HG03095 (cell line): Measurements from ENCODE around the gene GABBR2.

Experiments used
- ATAC-seq: cut with Tn5 transposase; IDR thresholded peaks from one replicate; pipeline ENCODE4 v1.9.1; 2021; ENCODE audit warnings: moderate library complexity; ENCODE audit not compliant: unreplicated experiment

The GABBR2 gene

DNA sequence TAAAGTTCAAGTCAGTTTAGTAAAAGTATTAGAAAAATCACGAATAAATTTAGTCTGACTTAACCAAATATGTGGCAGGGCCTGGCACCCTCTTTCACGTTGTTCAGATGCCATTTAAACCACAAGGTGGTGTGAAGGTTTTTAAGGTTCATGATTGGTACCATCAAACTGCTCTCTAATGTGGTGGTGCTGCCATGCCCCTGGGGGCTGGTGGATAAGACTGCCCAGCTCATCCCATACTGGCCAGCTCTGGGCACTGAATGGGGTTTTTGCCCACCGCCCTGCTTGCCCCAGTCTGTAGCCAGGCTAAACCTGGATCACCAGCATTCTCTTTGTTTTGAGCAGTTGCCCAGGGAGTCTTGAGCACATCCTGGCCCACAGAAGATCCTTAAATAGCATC lies 159.3 kb downstream of the GABBR2 start:
- ATAC-seq = no peak

DNA sequence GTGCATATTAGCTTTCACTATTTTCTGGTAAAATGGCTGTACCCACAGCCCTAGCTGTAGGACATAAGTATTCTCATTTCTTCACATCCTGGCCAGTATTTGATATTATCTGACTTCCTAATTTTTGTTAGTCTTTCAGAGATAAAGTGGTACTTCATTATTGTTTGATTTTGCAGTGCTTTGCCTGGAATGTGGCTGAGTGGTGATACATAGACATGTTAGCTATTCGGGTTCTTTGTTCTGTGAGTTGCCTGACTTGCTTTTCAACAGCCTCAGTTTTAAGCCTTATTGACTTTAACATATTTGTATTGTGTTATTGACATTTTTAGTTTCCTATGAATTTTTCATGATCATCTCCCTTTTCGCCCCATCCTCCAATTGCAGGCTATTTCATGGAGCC lies 161.1 kb downstream of the GABBR2 start:
- ATAC-seq = no peak

DNA sequence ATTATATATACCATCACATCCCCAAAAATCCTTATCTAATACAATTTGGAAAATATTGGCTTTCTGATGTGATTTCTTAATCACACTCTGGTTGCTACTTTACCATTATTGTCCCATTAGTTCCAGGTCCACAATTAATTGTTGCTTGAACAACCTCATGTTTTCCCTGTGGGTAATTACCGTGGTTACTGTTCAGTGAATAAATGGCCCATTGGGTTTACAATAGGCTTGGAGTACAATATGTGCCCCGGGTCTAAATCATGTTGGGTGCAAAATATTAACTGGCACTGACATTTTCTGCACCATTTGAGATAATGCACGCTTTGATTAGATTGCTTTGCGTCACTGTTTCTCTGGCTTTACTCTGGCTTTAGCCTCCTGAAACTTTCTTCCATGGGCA lies 163.7 kb downstream of the GABBR2 start:
- no peak for ATAC-seq

DNA sequence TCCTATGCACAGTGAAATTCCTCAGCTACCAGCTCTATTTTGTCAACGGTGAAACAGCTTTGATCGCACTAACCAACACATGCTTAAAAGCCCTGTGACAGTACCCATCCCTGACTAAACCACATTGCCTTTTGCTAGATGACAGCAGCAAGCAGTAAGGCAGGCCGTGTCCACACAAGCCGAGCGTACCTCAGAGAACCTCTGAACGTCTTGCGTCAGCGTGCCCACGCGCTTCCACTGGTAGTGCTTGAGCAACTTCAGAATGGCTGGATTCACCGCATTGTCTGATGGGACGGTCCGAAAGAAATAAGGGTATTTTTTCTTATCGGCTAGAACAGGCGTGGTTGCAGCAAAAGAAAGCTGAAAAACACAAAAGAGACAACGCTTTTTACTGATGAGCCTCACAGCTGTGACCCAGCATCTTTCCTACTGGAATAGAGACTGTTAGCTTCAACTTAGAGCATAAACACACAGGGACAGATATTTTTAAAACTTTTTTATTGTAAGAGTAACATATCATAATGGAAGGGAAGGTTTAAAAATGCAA lies 167.0 kb downstream of the GABBR2 start:
- no peak for ATAC-seq

DNA sequence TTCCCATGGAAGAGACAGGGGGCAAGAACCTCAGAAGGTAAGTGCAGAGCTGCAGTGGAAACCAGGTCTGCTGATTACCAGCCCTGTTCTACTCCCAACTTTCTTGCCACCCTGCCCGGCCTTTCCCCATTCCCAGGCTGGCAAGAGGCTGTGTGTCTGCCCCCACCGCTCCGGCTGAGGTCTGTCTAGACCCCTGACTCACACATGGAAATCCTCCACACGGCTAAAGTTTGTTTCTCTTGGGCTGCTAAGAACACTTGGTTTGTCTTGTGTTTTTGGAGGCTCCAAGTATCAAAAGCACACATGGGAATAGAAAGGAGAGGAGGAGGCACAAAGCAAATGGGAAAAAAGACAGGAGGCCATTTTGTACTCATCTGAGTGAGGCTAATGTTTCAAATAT lies 168.3 kb downstream of the GABBR2 start:
- ATAC-seq = no peak

DNA sequence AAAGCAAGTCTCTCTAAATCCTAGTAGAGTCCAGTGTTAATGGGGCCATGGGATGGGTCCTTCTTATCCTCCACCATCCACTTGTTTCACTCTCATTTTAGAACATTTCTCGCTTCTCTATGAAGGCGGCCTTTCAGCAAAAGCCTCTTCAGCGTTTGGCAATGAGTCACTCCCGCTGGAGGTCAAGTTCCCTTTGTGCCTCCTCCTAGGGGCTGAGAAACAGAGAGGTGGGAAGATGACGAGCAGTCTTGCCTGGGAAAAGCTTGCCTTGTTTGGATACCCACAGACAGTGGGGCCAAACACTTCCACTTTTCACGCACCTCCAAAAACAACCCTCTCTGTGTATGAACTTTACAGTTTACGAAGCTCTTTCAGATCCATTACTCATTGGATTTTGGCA lies 168.8 kb downstream of the GABBR2 start:
- ATAC-seq = no peak

DNA sequence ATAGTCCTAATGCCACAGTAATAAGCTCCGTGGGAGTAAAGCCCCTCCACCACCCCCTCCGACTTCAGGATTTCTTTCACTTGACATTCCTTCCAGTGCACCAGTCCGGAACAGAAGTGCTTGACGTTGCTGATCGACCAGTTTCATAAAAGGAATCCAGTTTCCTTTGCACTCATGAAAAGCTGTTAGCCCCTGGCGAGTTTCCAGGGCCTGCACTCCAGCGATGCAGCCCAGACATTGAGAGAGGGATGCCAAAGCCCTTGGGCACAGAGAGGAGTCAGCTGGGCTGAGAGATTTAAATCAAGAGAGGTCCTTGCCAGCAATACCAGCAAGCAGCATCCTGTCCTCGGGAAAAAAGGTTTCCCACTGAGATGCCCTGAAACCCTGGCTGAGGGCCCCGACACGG lies 170.1 kb downstream of the GABBR2 start:
- no peak for ATAC-seq

DNA sequence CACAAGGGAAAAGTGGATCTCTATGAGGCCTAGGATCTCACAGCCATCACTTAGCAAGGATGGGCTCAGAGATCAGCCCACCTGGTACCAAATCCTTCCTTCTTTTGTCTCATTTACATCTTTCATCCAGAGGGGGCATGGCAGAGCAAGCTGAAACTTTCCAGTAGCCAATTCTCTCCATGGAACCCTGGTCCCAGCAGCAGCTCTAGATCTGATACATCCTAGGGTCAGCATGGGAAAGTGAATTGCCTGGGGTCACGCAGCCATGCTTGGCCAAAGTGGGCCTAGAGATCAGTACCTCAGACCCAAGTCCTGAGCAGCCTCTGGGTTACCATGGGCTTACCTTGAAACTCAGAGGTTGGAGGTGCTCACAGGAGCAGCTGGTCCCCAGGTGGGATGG lies 170.5 kb downstream of the GABBR2 start:
- no peak for ATAC-seq

DNA sequence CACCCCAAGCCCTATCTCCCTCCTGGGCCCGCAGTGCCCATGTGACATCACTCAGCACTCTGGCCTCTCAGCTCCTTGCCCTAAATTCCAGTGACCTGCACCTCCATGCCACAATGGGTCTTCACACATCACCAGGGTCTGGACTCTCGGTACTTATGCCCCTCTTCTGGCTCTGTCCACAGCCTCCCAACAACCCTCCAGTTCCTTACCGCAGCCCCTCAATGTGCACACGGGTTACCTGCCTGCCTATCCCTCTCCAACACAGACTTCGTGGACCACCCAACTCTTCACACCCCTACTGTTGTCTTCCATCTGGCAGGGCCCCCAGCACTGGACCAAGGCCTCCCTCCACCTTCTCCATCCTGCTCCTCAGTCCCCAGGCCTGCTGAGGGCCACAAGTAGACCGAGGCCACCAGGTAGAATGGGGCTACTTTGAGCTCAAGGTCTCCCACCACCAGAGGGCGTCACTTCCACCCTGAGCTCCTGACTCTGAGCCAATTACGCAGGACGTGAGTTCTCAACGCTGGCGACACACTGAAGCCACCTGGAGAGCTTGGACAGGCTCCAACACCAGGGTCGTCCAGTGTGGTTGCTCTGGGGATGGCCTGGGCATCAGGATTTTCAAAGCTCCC lies 172.1 kb downstream of the GABBR2 start:
- no peak for ATAC-seq

DNA sequence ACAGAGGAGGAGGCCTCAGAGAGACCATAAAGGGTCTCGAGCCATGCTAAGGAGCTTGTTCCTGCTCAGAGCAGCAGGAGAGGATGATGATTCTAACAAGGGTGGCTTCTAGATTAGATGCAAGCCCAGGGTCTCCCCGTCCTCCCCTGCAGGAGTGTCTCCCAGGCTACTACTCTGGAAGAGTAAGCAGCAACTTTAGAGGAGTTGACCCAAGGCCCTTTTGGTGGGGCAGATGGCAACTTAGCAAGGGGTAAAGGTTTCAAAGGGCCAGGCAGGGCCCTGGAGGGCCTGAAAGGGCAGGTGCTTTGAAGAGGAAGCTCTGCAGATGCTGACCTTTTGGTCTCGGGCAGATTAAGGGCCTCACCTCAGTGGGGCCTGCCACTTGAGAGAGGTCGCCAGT lies 174.9 kb downstream of the GABBR2 start:
- ATAC-seq = no peak

DNA sequence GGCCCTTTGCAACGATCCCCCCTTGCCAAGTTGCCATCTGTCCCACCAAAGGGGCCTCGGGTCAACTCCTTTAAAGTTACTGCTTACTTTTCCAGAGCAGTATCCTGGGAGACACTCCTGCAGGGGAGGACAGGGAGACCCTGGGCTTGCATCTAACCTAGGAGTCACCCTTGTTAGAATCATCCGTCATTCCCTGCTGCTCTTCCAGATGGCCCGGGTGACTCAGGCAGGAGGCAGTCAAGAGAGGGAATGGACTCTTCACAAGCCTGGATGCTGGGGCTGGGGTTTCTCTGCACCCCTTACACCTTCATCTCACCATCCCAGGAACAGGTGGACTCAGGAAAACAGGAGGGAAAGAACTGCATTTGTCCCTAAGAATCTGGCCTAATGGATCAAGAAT lies 175.6 kb downstream of the GABBR2 start:
- ATAC-seq = no peak

DNA sequence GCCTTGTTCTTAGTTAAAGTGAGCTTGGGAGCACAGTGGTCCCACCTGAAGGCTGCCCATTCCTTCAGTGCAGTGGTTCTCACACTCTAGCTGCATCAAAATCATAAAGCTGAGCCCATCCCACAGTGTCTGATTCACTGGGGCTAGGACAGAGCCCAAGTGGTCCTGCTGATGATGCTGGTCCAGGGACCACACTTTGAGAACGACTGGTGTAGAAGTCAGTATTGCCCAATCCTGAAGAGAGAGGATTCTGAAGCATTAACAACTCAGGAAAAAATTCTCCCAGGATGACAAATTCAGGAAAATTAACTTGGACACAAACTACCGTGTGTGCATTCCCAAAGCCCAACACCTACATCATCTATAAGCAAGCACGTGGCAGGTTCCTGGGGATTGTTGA lies 176.2 kb downstream of the GABBR2 start:
- no peak for ATAC-seq

DNA sequence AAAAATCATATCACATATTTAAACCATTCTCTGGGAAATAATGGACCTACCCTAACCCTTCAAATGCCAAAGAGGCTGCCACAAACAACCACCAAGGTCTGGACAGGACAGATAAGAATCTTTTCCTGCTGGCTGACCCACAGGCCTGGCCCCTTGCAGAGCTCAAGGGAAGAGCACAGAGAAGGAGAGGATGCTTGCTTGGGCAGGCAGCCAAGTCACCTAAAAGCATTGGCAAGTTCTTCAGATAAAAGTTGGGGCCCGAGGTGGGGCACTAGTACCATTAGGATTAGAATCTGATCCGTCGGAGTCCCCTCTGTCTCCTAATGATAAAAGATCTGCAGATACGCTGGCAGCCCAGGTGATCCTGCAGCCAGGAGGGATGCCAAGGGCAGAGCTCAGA lies 176.6 kb downstream of the GABBR2 start:
- ATAC-seq = no peak

DNA sequence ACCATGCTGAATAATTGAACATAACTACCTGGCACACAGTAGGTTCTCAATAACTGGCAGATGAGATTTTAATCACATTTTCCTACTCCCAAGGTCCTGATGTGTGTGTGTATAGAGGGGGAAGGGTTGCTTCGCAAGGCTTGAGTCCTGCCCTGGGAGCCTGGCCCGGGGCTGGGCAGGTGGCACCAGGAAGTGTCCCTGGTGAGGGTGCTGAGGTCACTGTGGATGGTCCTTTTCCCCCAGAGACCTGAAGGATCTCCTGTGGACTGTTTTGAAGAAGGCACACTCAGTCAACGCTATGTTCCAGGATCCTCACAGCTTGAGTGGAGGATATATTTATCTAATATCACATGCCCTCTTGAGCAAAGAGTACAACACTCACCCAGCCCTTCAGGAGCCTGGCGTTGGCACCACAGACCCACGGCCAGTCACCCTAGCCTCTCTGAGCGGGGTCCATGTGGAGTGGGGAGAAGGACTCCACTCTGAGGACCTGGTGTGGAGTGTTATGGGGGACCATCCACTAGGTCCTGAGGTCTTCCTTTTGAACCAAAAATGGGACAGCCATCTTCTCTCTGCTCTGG lies 177.8 kb downstream of the GABBR2 start:
- ATAC-seq = no peak

DNA sequence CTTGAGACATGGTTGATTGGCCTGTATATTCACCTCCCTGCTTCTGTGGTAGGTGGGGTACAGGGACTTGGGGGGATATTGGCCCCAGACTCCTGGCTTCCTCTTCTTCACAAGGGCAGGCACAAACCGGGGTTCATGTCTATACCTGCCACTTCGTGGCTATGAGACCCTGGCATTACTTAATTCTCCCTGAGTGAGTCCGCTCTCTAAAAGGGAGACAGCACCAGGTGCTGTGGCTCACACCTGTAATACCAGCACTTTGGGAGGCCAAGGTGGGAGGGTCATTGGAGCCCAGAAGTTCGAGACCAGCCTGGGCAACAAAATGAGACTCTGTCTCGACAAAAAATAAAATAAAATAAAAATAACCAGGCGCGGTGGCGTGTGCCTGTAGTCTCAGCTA lies 178.5 kb downstream of the GABBR2 start:
- ATAC-seq = no peak

DNA sequence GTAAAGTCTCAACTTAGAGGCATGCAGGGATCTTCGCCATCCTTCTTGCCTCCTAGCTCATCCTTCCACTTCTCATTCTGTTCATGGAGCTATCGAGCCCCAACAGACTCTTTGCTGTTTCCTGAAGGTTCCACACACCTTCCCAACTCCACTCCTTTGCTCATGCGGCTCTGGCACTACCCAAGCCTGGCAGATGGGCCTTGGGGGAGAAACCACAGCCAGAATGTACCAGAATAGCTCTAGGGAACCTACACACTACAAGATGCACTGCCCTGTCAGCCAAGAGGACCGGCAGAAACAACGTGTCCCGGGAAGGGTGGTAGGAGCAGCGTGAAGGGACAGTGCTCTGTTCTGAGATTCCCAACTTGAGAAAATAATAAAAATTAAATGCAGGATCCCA lies 178.9 kb downstream of the GABBR2 start:
- no peak for ATAC-seq

DNA sequence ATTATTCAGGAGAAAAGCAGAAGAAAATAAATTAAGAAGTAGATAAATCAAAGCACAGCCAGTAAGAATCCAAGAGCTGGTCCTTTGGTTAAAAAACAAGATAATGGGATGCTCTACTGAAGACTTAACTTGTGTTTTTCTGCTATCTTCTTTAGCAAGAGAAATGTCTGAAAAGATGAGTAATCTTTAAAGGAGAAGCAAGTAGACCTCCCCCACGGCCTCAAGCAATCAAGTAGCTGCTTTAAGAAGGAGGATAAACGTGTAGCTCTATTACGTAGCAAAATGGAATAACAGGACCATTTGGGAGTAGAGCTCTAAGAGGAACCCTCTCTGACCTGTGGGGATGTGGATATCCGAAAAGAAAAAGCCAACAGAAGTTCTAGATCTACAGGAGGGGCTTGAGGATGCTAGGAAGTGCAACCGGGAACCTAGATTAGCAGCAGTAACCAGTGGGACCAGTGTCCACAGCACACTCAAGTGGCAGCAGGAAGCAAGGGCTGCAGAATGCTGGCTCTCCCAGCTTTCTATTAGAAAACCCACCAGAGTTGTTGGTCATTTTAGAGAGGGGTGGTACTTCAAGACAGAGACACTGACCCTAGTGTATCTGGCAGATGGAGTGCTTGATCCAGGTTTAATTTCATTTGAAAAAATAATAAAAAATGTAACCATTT lies 185.4 kb downstream of the GABBR2 start:
- no peak for ATAC-seq

DNA sequence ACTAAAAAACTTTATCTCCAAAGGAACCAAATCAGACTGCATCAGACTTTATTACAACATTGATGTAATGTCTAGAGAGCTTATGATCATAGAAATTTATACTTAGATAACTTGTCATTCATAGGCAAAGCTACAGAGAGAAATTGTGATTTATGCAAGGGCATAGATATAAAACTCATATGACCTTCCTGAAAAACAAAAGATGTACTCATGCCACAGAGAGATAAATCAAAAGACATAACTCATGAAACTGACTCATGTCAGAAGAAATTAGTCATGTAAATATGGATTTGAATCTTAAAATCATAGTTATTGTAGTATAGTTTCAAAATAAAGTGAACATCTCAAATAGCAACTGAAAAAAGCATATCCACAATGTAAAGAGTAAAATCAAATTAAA lies 186.2 kb downstream of the GABBR2 start:
- ATAC-seq = no peak

DNA sequence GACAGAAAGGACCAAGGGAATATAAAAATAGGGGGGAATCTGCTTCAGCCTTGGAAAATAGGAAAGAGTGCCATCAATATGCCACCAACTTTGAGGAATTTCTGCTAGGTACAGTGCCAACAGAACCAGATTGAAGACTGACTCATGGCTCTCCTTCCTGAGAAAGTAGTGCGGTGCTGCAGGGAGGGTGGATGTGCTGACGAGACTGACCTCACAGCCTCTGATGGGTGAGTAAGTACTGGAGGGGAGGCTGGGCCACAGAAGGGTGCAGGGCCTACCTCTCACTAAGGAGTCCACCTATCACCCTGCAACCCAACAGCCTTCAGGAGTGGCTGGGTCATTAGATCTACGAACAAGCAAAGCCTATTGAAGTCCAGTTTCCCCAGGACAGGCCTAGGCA lies 187.6 kb downstream of the GABBR2 start:
- no peak for ATAC-seq

DNA sequence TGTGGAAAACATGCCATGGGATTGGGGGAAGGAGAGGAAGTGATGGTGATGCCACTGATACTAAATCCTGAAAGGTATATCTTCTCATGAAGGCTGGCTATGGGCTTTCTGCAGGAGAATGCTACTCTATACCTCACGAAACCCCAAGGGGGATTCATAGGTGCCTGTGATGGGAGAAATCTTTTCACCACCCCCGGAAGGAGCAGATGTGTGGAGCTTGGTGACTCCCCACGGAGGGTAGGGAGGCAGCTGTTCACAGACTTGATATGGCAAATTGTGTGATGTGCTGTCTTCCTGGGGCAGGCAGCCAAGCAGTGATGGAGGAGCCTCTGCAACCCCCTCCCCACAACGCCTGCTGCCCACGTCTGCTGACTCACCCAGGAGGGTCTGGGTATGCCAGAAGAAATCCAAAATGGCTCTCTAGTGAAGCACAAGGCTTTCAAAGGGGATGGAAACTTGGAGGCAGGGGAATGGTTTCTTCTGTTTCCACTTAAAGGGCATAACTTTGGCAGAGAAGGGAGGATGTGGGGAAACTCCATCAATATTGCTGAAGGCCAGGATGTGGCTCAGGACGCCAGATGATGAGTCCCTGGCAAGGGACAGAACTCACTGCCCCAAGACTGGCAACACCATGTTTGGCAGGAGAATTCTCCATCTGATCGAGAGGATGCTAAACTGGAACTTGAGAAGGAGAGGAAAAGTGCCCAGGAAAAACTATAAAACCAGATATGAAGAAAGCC lies 188.3 kb downstream of the GABBR2 start:
- no peak for ATAC-seq

DNA sequence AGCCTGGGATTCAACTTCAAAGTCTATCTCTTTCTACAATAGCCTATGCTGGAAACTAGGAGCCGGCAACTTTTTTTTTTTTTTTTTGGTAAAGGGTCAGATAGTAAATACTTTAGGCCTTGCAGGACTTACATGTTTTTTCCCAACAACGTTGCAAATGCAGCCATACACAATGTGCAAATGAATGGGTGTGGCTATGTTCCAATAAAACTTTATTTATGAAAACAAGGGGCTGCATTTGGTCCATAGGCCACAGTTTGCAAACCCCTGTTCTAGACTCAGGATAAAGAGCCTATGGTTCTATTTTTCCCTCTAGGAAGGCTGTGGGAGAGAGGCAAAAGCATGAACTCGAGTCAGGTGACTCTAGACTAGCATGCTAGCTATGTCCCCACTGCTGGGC lies 189.1 kb downstream of the GABBR2 start:
- no peak for ATAC-seq

DNA sequence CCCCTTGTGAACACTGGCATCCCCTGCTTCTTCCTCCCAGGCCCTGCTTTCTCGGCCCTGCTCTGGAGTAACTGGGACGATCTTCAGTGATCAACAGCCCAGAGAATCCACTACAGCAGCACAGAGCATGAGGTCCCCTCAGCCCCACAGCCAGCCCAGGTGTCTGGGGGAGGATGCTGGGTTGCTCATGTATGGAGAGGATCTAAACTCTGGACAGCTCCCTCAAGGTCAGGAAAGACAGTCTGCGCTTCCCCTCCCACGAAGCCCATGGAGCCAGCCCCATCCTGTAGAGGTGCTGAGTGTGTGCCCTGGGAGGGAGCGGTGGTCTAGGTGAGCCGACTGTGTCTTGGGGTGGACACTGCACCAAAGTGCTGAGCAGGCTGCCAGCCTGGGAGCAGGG lies 190.2 kb downstream of the GABBR2 start:
- ATAC-seq = no peak
